ENCODE measurements around the gene DCHS2. TPM values are rescaled to one million over a fixed set of nuclear protein-coding genes. Genes with fewer than 3 reads are reported as not detected.
A peak's percentile ranks its signal among the peaks of the same experiment; 100 is the strongest.

The DCHS2 gene
- total RNA-seq, 1 experiment from 2014 or later: 0.55 TPM

DNA sequence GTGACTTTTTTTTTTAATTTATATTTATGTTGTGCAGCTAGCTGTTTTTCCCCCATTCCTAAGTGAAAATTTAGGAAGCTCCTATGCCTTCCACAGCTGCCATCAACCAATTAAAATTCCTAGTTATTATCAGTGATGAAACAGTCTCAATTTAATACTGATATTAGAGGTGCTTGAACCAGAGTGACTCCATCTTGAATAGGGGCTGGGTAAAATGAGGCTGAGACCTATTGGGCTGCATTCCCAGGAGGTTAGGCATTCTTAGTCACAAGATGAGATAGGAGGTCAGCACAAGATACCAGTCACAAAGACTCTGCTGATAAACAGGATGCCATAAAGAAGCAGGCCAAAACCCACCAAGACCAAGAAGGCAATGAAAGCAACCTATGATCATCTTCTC, 136.7 kb downstream of the DCHS2 start:
- Histone ChIP-seq H3K27me3 (ENCODE audit: control insufficient read depth, insufficient read depth, low read length) (no peaks in the 10 kb centered on the region), H3K36me3 (replicated peaks; ENCODE audit: control insufficient read depth, insufficient read depth, low read length) (no peaks in the 10 kb centered on the region), H3K4me3 (ENCODE audit: insufficient read depth, low read depth, low read length) (no peak overlapping the region)
- no peak for DNase-seq

DNA sequence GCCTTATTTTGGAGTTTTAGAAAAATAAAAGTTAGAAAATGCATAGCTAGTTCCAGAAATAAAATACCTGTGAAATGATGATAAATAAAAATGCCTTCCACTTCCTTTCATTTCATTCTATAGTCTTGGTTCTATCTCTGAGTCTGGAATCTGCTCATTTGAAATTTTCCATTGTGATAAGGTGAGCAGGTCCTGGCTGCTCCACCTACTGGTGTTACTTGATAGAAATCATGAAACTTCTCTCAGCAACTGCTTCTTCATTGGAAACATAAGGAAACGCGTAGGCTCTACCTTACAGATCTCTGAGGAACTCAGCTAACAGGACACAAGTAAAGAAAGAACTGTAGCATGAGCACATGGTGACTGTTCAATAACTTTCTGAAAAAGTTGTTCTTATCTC, 141.8 kb downstream of the DCHS2 start:
- peak; percentile 21 for DNase-seq
- Histone ChIP-seq H3K36me3 (replicated peaks; ENCODE audit: control insufficient read depth, insufficient read depth, low read length) (no peaks in the 10 kb centered on the region), H3K27me3 (ENCODE audit: control insufficient read depth, insufficient read depth, low read length) (no peaks in the 10 kb centered on the region), H3K4me3 (ENCODE audit: insufficient read depth, low read depth, low read length) (no peak overlapping the region)

DNA sequence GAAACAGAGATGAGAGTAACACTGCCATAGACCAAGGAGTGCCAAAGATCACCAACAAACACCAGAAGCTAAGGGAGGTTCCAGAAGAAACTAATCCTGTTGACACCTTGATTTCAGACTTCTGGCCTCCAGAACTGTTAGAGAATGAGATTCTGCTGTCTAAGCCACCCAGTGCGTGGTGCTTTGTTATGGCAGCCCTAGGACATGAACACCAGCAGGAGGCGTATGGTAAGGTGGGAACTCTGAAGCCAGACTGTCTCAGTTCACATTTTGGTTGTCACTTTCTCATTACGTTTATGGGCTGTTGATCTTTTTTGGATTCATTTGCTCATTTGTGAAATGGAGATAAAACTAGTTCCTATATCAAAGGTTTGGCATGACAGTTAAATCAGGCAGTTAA, 142.9 kb downstream of the DCHS2 start:
- no peak for DNase-seq
- H3K27me3 ChIP-seq (ENCODE audit: control insufficient read depth, insufficient read depth, low read length): no peaks in the 10 kb centered on the region
- no peak overlapping the region for H3K4me3 ChIP-seq (ENCODE audit: insufficient read depth, low read depth, low read length)
- no peaks in the 10 kb centered on the region for H3K36me3 ChIP-seq (replicated peaks; ENCODE audit: control insufficient read depth, insufficient read depth, low read length)

DNA sequence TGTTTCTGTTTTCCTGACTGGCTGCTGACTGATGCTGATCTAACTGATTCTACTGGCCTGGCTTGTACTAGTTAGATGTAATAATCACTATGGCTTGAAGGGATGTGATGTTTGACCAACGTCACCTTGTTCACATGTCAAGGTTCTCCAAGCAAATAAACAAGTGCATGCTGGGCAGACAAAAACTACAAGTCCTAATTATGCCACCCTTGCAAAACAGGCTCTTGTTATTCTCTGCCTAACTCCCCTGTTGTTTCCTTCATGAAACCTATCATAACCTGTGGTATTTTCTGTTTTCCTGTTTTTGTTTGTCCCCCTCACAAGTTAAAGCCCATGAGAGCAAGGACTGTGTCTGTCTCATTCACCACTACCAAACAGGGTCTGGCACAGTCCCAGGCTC, 146.2 kb downstream of the DCHS2 start:
- Histone ChIP-seq H3K36me3 (replicated peaks; ENCODE audit: control insufficient read depth, insufficient read depth, low read length) (no peaks in the 10 kb centered on the region), H3K4me3 (ENCODE audit: insufficient read depth, low read depth, low read length) (no peak overlapping the region), H3K27me3 (ENCODE audit: control insufficient read depth, insufficient read depth, low read length) (no peaks in the 10 kb centered on the region)
- no peak for DNase-seq

DNA sequence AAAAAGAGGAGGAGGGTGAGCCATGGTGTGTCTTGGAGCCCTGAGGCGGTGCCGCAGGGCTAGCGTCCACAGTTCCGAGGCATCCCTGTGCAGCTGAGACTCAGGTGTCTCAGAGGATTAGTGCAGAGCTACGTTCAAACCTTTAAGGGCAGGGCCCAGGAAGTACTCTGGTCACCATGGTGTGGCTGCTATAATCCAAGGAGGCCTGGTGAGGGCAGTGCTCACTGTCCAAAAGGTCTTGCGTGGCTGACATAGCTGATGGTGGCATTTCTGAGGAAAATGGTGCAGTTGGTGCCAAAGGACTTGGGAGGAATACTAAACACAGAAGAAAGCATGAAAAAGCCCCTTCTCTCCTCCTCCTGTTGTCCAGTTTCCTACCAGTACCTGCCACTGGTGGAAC, 146.9 kb downstream of the DCHS2 start:
- peak; percentile 41 for DNase-seq
- H3K27me3 ChIP-seq (ENCODE audit: control insufficient read depth, insufficient read depth, low read length): no peaks in the 10 kb centered on the region
- H3K4me3 ChIP-seq (ENCODE audit: insufficient read depth, low read depth, low read length): no peak overlapping the region
- no peaks in the 10 kb centered on the region for H3K36me3 ChIP-seq (replicated peaks; ENCODE audit: control insufficient read depth, insufficient read depth, low read length)

DNA sequence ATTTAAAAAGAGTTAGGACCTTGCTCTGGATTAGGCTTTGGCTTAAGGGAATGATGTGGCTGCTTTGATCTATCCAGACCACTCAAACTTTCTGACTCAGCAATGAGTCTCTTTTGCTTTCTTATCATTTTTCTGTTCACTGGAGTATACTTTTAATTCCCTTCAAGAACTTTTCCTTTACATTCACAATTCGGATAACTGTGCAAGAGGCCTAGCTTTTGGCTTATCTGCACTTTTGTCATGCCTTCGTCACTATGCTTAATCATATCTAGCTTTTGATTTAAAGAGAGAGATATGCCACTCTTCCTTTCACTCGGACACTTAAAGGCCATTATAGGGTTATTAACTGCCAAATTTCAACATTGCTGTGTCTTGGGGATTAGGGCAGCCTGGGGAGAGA, 147.9 kb downstream of the DCHS2 start:
- Histone ChIP-seq H3K36me3 (replicated peaks; ENCODE audit: control insufficient read depth, insufficient read depth, low read length) (no peaks in the 10 kb centered on the region), H3K27me3 (ENCODE audit: control insufficient read depth, insufficient read depth, low read length) (no peaks in the 10 kb centered on the region), H3K4me3 (ENCODE audit: insufficient read depth, low read depth, low read length) (no peak overlapping the region)
- DNase-seq: no peak

DNA sequence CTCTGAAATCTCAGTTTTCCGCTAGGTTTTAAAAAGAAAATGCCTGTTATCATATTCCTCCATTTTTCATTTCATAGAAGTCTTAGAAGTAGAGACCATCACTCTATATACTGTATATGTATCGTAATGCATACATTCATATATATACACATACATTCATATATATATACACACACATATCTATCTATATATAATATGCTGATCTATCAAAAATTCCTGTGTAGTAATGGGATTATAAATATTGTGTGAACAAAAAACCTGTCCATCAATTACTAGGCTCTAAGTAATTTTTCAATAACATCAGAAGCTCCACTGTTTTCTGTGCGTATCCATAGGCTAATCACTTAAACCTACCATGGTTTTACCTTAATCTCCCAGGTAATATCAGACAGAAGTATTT, 150.2 kb downstream of the DCHS2 start:
- no peak overlapping the region for H3K4me3 ChIP-seq (ENCODE audit: insufficient read depth, low read depth, low read length)
- H3K36me3 ChIP-seq (replicated peaks; ENCODE audit: control insufficient read depth, insufficient read depth, low read length): no peaks in the 10 kb centered on the region
- no peak for DNase-seq
- no peaks in the 10 kb centered on the region for H3K27me3 ChIP-seq (ENCODE audit: control insufficient read depth, insufficient read depth, low read length)

DNA sequence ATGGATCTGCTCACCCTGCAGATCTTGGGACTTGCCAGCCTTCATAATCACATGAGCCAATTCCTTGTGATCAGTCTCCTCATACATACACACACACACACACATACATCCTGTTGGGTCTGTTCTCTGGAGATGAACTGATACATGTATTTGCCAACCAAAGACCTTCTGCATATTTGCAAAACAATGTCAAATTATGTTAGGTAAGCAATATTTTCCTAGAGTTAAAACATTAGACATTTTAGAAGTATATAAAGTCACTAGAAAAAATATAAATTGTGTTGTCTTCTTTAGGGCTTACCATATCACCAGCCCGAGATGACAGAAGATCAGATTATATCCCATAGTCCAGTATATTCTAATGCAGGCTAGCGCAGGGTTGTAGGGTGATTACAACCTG, 156.0 kb downstream of the DCHS2 start:
- Histone ChIP-seq H3K36me3 (replicated peaks; ENCODE audit: control insufficient read depth, insufficient read depth, low read length) (no peaks in the 10 kb centered on the region), H3K4me3 (ENCODE audit: insufficient read depth, low read depth, low read length) (no peak overlapping the region), H3K27me3 (ENCODE audit: control insufficient read depth, insufficient read depth, low read length) (peaks cover 6% of the 10 kb centered on the region)

DNA sequence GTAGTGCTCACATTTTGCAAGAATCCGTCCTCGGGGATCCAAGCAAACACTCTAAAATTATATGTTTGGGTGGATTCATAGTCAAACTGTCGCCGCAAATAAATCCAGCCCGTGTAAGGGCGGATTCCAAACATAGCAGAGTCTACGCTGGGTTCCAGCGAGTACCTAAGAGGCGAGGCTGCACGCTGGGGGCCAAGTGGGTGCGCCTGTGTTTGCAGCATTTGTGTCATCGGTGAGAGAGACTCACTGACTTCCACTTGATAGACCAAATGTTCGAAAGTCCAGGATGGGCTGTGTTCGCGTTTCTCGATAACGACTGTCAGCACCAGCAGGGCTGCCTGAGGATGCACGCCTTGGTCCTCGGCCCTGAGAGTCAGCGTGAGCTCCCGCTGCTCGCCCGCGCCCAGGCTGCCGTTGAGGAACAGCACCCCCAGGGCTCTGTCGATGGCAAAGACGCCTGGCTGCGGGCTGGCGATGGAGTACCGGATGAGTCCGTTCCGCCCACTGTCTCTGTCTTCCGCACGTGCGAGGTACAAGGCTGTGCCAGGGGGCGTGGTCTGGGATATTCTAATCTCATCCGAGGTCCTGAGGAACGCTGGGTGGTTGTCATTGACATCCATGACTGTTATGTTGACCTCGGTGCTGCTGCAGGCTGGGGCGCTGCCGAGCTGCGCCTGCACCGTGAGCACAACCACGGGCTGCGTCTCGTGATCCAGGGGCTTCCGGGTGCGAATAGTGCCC, 158.7 kb downstream of the DCHS2 start:
- Histone ChIP-seq H3K36me3 (replicated peaks; ENCODE audit: control insufficient read depth, insufficient read depth, low read length) (no peaks in the 10 kb centered on the region), H3K27me3 (ENCODE audit: control insufficient read depth, insufficient read depth, low read length) (peaks cover 6% of the 10 kb centered on the region), H3K4me3 (ENCODE audit: insufficient read depth, low read depth, low read length) (peak overlapping the region; percentile 29)
- DNase-seq: peak; percentile 72

More for the DNA sequence above, 156.0 kb downstream of the DCHS2 start:
- no peak for DNase-seq

DNA sequence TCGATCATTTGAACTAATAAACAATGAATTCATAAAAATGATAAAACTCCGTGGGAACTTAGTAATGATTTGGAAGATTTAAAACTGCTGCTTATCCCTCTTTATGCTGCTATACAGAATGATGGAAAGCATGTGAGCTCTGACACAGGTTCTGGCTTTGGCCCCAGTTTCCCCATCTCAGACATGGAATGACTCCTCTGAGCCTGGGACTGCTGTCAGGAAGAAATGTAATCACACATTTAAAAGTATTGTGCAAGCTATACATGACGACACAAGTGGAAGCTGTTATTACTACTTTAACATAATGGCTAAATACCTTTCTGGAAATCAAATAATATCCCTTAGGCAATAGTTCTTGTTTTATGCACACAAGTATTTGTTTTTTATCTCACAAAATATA, 161.7 kb downstream of the DCHS2 start:
- H3K4me3 ChIP-seq (ENCODE audit: insufficient read depth, low read depth, low read length): no peak overlapping the region
- no peak for DNase-seq
- H3K36me3 ChIP-seq (replicated peaks; ENCODE audit: control insufficient read depth, insufficient read depth, low read length): no peaks in the 10 kb centered on the region
- H3K27me3 ChIP-seq (ENCODE audit: control insufficient read depth, insufficient read depth, low read length): peaks cover 6% of the 10 kb centered on the region

DNA sequence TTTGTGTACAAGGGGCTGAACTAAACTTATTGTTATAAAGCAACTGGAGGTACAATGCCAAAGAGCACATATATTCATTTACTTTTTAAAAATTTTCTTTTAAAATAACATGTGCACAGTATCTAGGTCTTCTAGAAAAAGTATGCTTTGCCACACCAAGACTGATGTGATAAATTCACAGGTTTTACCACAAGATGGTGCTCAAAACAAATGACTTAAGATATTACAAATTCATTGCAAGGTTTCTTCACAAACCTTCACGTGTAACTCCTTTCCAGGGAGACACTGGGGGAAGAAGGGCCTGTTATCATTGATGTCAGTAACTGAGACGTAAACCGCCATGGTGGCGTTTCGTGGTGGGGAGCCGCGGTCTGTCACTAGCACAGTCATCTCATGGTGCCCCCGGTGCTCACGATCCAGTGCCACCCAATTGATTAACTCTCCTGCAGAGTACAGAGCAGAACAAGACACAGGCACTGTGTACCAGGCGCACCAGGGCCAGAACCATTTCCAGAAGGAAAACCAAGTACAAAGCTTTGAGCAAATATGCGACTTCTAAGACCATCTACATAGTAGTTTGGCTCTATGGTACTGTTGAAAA, 162.2 kb downstream of the DCHS2 start:
- Histone ChIP-seq H3K36me3 (replicated peaks; ENCODE audit: control insufficient read depth, insufficient read depth, low read length) (no peaks in the 10 kb centered on the region), H3K27me3 (ENCODE audit: control insufficient read depth, insufficient read depth, low read length) (peaks cover 6% of the 10 kb centered on the region), H3K4me3 (ENCODE audit: insufficient read depth, low read depth, low read length) (no peak overlapping the region)
- peak; percentile 14 for DNase-seq

DNA sequence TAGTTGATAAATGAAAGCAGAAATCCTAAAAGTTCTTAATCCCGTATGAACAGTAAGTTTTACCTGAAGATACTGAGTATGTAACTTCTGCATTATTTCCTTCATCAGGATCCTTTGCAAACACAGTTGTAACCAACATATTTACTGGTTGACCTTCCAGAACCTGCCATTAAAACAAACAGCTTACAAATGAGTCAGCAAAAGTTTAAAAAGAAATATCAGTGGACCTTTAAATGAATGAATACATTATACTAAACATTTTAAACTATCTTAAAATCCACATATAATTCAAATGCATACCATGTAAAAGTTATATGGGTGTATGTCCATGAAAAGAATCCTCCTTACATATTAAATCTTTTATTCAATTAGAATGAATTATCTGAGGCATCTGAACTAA, 163.6 kb downstream of the DCHS2 start:
- DNase-seq: no peak
- H3K36me3 ChIP-seq (replicated peaks; ENCODE audit: control insufficient read depth, insufficient read depth, low read length): no peaks in the 10 kb centered on the region
- H3K4me3 ChIP-seq (ENCODE audit: insufficient read depth, low read depth, low read length): no peak overlapping the region
- peaks cover 4% of the 10 kb centered on the region for H3K27me3 ChIP-seq (ENCODE audit: control insufficient read depth, insufficient read depth, low read length)

DNA sequence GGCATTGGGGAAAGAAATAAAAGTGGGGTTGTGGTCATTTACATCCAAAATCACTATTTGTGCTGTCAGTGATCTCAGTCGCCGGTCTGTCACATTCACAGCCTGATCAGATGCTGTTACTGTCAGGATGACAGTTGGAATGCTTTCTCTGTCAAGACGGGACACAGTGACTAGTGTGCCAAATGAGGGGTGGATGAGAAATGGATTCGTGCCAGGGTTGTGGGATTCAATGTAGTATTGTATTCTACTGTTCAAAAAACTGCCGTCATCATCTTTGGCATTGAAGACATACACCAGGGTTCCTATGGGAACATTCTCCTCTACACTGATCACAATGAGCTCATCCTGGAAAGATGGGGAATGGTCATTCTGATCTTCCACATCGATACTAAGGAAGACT, 171.1 kb downstream of the DCHS2 start:
- DNase-seq: no peak
- no peaks in the 10 kb centered on the region for H3K27me3 ChIP-seq (ENCODE audit: control insufficient read depth, insufficient read depth, low read length)
- H3K4me3 ChIP-seq (ENCODE audit: insufficient read depth, low read depth, low read length): no peak overlapping the region
- H3K36me3 ChIP-seq (replicated peaks; ENCODE audit: control insufficient read depth, insufficient read depth, low read length): no peaks in the 10 kb centered on the region

DNA sequence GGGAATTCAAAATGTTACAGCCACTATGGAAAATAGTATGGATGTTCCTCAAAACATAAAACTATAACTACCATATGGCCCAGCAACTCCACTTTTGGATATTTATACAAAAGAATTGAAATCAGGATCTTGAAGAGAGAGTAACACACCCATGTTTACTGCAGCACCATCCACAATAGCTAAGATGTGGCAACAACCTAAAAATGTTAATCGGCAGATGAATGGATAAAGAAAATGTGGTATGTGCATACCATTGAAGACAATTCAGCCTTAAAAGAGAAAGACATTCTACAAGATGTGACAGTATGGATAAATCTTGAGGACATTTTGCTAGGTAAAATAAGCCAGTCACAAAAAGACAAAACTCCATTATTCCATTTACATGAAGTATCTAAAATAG, 171.9 kb downstream of the DCHS2 start:
- no peaks in the 10 kb centered on the region for H3K36me3 ChIP-seq (replicated peaks; ENCODE audit: control insufficient read depth, insufficient read depth, low read length)
- no peak for DNase-seq
- no peak overlapping the region for H3K4me3 ChIP-seq (ENCODE audit: insufficient read depth, low read depth, low read length)
- no peaks in the 10 kb centered on the region for H3K27me3 ChIP-seq (ENCODE audit: control insufficient read depth, insufficient read depth, low read length)

DNA sequence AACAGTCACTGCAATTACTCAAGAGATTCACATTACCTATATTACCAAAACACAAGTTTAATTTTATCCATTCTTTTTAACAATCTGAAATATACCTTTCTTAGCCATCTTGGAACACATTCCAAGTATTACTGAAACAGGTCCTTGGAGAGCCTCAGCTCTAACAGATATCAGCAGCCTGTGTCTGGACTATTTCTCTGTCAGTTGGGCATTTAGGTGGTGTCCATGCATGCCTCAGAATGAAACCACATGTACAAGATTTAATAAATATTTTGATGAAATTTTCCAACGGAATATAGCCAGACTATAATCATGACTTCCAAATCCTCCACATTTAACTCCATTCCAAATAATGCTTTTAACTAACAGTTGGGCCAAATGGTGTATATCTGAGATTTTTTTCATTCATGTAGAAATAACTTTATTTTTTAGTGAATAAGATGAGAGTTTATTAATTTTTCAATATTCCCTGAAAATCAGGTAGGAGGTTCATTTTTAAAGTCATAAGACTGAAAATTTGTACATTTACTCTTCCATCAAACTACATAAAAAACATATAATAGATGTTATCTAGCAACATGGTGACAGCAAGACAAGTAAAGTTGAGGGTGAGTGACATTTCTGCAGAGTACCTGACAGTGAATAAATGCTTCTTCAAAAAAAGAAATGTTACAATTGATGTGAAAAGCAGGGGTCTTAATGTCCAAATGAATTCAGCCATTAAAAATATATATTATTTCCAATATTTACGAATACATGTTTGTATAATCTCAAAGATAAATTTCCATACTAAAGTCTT, 174.2 kb downstream of the DCHS2 start:
- no peaks in the 10 kb centered on the region for H3K27me3 ChIP-seq (ENCODE audit: control insufficient read depth, insufficient read depth, low read length)
- no peaks in the 10 kb centered on the region for H3K36me3 ChIP-seq (replicated peaks; ENCODE audit: control insufficient read depth, insufficient read depth, low read length)
- no peak overlapping the region for H3K4me3 ChIP-seq (ENCODE audit: insufficient read depth, low read depth, low read length)
- no peak for DNase-seq

Data from H7 (cell line).